NB4 (cell line): ENCODE measurements around the gene AFF3.
"Not testable (repeated sequence)": the region's sequence is repeated elsewhere in the genome, so short reads cannot be mapped to it uniquely, and the experiment has no call there.

ENCODE experiments used
- DNase-seq: peaks from one replicate; pipeline ENCODE4 v3.0.0; 2010; ENCODE audit warnings: low read depth
- H3K4me3 ChIP-seq: one replicate; pipeline ENCODE4 v1.5.1; 2011; ENCODE audit warnings: mild to moderate bottlenecking, low read depth, low read length, moderate library complexity
- MYC ChIP-seq: IDR thresholded peaks from 2 replicates; pipeline ENCODE4 v1.6.1; 2011; ENCODE audit warnings: low read depth, low read length
- POLR2A ChIP-seq: IDR thresholded peaks from 2 replicates; pipeline ENCODE4 v1.6.1; 2011; ENCODE audit warnings: mild to moderate bottlenecking; ENCODE audit not compliant: insufficient read length; ENCODE audit errors: extremely low read depth
- TF ChIP-seq, protein P1 (sequence below): IDR thresholded peaks from one replicate; pipeline ENCODE4 v1.5.1; 2012; ENCODE audit warnings: low read depth, low read length
- TF ChIP-seq, protein P2 (sequence below): IDR thresholded peaks from 2 replicates; pipeline ENCODE4 v1.6.1; 2011; ENCODE audit warnings: low read depth, low read length

The AFF3 gene

DNA sequence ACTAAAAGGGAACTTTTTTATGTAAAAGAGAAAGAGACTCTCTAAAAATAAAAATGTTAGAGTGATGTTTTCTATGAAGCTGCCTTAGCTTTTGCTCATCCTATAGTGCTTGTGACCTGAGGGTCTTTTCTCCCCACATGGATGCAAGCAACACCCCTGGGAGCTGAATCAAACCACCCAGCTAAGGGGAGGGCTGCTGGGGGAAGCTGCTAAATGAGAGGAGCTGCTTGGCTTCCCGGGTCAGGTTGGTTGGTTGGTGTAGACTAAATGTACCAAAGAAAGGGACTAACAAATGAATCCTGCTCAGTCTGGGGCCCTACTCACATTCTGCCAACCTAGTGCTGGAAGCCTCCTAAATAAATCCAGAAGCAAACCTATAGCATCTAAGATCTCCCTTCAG is 35.0 kb downstream of the AFF3 start:
- TF ChIP-seq MYC, result no peak
- no peak for TF ChIP-seq POLR2A
- TF ChIP-seq, protein P1, sequence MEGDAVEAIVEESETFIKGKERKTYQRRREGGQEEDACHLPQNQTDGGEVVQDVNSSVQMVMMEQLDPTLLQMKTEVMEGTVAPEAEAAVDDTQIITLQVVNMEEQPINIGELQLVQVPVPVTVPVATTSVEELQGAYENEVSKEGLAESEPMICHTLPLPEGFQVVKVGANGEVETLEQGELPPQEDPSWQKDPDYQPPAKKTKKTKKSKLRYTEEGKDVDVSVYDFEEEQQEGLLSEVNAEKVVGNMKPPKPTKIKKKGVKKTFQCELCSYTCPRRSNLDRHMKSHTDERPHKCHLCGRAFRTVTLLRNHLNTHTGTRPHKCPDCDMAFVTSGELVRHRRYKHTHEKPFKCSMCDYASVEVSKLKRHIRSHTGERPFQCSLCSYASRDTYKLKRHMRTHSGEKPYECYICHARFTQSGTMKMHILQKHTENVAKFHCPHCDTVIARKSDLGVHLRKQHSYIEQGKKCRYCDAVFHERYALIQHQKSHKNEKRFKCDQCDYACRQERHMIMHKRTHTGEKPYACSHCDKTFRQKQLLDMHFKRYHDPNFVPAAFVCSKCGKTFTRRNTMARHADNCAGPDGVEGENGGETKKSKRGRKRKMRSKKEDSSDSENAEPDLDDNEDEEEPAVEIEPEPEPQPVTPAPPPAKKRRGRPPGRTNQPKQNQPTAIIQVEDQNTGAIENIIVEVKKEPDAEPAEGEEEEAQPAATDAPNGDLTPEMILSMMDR, result no peak
- TF ChIP-seq, protein P2, sequence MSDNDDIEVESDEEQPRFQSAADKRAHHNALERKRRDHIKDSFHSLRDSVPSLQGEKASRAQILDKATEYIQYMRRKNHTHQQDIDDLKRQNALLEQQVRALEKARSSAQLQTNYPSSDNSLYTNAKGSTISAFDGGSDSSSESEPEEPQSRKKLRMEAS, result no peak
- no peak overlapping the region for H3K4me3 ChIP-seq
- DNase-seq, result no peak

DNA sequence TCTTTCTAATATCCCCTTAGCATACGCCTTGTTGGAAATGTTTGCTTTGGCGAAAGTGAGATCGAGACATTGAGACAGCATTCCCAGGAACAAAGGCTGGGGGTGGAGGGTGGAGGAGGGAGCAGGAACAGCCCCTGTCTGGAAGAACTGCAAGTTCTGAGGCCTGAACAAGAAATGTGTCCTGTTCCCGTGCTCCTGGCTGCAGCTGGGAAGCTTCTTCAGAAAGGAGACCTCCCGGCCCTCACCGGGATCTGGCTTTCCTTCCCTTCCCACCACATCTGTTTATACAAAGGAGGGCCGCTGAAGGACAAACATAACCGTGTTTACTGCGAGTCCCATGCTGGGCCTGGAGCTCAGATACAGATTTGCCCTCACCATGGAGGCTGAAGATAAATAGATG is 35.9 kb downstream of the AFF3 start:
- H3K4me3 ChIP-seq, result no peak overlapping the region

DNA sequence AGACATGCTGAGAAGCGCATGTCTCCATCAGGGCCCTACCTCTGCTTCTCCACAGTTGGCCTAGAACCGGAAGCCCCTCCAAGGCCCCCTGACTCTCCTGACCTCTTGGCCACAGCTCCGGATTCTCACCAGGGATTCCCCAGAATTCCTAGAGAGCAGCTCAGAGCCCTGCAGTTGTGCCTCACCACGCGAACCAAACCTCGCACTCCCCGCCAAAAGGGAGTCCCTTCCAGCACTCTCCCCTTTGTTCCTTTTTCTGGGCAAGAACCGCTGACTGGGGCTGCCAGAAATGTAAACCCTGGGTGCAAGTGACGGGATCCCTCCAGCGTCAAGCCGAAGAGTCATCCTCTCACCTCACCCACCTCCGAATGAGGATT is 36.7 kb downstream of the AFF3 start:
- DNase-seq, result no peak
- H3K4me3 ChIP-seq, result no peak overlapping the region
- TF ChIP-seq MYC, result no peak
- TF ChIP-seq, protein P2, result no peak
- TF ChIP-seq, protein P1, result no peak
- no peak for TF ChIP-seq POLR2A

More for the DNA sequence above, 35.9 kb downstream of the AFF3 start:
- no peak for DNase-seq
- TF ChIP-seq, protein P2, result no peak
- TF ChIP-seq POLR2A, result no peak
- TF ChIP-seq, protein P1, result no peak
- no peak for TF ChIP-seq MYC

DNA sequence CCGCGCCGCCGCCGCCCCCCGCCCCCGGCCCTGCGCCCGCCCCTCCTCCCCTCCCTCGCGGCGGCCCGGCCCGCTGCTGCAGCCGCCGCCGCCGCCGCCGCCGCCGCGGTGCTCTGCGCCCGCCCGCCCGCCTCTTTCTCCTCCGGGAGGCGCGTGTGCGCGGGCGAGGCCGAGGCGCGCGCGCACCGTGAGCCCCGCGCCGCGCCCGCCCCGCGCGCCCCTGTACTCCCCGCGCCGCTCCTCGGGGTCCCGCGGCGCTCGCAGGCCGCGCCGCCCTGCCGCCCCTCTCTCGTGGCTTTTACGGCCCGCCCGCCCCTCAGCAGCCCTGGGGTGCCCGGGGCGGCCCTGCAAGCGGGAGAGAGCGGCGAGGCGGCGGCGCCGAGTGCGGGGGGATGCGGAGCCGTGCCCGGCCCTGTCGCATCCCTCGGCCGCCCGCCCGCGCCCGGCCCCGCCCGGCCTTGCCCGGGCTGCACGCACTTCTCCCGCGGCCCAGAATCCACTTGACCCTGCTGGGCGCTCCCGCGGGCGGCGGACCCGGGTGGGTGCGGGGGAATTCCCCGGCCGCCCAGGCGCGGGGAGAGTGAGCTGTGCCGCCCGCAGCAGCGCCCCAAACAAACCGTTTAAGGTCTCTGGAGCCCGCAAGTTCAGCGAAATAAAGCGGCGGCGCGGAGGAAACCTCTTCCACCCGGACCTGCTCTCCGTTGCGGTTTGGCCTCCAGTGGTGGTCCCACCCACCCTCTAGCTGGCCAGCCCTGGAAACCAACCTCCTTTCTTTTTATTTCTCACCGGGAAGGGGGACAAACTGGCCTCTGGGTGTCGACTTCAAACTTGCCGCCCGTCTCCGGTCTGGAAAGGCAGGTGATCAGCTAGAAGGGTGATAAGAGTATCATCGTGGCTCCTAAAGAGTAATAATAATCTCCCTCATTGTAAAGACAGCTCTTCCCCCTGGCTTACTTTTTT is 37.4 kb downstream of the AFF3 start:
- no peak overlapping the region for H3K4me3 ChIP-seq
- TF ChIP-seq, protein P2, result no peak
- TF ChIP-seq, protein P1, result no peak
- no peak for TF ChIP-seq MYC
- no peak for TF ChIP-seq POLR2A
- no peak for DNase-seq

DNA sequence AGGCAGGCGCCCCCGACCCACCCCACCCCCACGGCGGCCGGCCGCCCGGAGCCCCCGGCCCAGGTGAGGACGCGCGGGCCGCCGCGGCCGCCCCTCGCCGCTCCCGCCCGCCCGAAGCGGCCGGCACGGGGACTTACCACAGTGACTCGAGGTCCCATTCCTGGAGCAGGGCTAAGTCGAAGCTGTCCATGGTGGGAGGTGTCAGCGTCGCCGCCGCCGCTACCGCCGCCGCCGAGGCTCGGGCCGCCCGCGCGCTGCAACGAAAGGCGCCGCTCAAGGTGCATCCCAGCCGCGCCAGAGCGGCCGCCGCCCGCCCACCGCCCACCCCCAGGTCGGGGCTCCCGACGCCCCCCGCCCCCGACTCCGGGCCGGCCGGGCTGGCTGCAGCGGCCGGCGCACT is 38.1 kb downstream of the AFF3 start:
- DNase-seq, H3K4me3 ChIP-seq: not testable (repeated sequence)

DNA sequence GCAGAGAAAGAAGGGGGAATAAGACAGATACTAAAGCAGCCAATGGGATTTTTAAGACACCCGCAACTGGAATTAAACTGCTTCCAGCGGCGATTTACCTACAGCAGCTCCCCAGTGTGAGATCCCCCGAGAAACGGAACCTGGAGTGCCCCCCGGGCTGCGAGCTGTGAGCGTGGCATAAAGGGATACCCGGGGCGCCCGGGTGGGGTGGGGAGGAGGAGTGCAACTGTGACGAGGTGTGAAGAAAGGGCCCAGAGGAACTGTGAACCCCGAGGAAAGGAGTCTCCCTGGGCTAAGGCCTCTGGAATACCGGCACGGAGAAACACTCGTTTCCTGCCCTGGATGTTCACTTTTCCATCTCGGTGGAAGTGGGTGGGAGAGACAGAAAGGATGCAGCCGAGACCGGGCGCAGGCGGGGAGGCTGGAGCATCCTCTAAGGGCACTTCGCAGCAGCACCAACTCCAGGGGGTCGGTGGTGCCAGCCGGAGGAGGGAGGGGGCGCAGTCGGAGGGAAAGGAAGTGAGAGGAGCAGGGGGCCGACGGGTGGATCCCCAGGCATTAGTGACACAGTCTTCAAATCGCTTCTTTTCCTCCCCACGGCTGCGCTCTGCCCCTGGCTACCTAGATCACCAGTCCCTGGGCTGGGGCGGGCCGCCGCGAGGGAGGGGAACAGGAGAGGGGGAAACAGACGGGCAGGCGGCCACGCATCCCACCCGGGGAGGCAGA is 38.7 kb downstream of the AFF3 start:
- not testable (repeated sequence) for H3K4me3 ChIP-seq, DNase-seq

DNA sequence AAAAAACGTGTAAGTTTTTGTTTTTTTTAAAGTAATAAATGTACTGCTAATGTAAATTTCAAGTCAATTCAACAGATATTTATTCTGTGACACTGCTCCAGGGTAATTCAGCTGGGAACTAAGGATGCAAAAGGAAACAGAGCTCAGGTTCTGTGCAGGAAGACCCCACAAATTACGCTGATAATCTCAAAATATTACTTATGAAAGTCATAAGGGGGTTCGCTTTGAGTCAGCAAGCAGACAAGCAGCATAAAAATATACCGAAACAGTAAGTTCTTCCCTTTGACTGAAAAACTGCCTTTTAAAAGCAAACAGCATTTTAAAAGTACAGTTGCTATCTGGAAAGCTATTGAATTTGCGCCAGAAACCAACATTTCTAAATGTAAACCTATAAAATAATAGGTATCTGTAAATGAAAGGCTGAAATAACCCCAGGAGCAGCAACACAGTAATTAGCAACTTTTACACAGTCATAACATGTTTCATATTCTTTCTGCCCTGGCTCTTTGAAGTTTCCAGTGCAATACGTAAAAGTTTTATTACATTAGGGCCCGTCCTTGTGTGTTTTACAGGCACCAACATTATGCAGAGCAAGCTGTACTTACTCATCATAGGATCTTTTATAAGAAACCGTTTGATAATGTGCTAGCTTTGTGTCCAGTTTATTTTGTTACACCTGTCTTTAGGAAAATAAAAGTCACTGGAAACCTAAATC is 39.8 kb downstream of the AFF3 start:
- DNase-seq, H3K4me3 ChIP-seq: not testable (repeated sequence)

DNA sequence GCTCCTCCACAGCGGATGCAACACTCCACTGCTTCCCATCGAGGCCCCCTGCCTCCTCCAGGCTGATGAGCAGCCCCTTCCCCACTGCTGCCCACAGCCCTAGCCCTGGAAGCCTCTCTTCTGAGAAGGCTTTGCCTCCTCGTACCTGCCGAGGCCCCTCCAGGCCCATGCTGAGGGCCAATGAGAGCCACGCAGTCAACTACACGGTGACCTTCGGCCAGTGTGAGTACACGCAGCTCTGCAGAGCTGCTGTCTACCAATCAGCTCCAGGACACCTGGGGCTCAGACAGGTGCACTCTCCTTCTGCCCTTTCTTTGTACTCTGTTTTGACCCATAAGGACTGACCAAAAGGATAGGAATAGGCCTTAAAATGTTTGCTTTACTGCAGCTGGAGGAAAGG is 43.5 kb downstream of the AFF3 start:
- not testable (repeated sequence) for H3K4me3 ChIP-seq, DNase-seq

DNA sequence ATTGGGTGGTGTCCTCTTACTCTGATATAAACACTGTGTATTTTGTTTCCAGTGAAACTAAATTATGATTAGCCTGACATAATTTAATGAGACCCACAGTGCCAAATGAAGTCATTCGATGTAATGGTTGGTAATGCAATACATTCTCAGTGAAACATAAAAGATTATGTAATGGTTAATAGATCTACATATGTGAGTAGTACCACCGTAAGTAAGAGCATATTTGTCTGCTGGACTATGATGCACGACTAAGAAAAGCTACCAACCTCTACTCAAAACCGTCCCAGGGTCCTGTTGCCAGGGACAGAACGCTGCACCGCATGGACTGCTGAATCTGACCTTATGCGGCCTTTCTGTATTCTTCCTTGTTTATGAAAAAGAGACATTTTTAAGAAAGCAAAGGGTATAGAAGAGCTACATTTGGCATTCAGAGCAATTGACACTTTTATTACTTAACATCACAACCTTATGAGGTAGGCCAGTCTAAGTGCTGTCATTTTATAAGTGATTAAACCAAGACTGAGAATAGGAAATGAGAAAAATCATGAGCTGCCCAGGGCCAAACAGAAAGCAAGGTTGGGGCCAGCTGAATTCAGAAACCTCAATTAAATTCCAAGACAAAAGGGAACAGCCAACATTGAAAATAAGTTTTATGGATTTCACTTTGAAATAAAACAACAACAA is 44.6 kb downstream of the AFF3 start:
- H3K4me3 ChIP-seq, DNase-seq: not testable (repeated sequence)

DNA sequence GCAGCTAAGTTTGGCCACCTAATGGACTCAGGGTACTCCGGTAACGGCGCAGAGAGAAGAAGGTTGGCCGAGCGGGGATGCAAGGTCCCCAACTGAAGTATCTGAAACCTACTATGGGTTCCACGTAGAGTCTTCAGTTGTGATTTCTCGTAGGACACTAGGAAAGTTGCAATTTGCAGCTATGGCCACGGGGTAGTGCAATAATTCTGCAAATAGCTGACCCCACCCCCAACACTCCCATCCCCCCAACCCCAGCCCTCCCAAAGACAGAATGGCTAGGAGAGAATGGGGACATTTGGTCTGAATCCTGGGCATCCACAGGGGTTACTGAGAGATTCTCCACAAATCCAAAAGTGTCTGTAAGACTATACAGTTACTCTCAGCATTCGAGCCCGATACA is 46.5 kb downstream of the AFF3 start:
- not testable (repeated sequence) for DNase-seq, H3K4me3 ChIP-seq
